Fibroblast of the aortic adventitia (primary cell): Measurements from ENCODE around the gene HOXA9. TPM values are rescaled to one million over a fixed set of nuclear protein-coding genes. Genes with fewer than 3 reads are reported as not detected.

ENCODE experiments used
- DNase-seq: peaks from one replicate; pipeline ENCODE4 v3.0.0-alpha.2; 2010; ENCODE audit warnings: low read depth
- H3K4me3 ChIP-seq: 2 replicates; pipeline ENCODE4 v1.5.1; 2011; ENCODE audit warnings: low read depth, mild to moderate bottlenecking, control low read depth, low read length, moderate library complexity
- CTCF ChIP-seq: IDR thresholded peaks from 2 replicates; pipeline ENCODE4 v1.5.1; 2011; ENCODE audit warnings: mild to moderate bottlenecking, low read length, control low read depth, inconsistent platforms; ENCODE audit not compliant: insufficient read depth
- total RNA-seq: library from RNA; depleted of rRNA; stranded (reverse); fragments of >200 nt; gene quantifications from 2 replicates; pipeline ENCODE4 v1.2.3, GENCODE V29; 2012; ENCODE audit warnings: low replicate concordance

HOXA9 gene
- total RNA-seq, 1 donor = not detected

GRCh38 chr7:27175626-27176523, 10.5 kb upstream of the HOXA9 start:
- no peak overlapping the region for H3K4me3 ChIP-seq
- TF ChIP-seq CTCF = no peak
- no peak for DNase-seq

GRCh38 chr7:27174874-27175625, 9.7 kb upstream of the HOXA9 start:
- H3K4me3 ChIP-seq = no peak overlapping the region
- no peak for DNase-seq
- no peak for TF ChIP-seq CTCF

- TF ChIP-seq CTCF = no peak
- DNase-seq = no peak
- no peak within 1 kb of the TSS for H3K4me3 ChIP-seq
Measured at GRCh38 chr7:27173956-27174873, 8.9 kb upstream of the HOXA9 start, which contains the start of gene HOXA10. Gene HOXA10 (minus strand): TSS chr7:27174320. CDS start chr7:27174306, 14 bp downstream.

GRCh38 chr7:27173511-27173955, 8.2 kb upstream of the HOXA9 start:
- DNase-seq = no peak
- TF ChIP-seq CTCF = no peak
- no peak overlapping the region for H3K4me3 ChIP-seq

GRCh38 chr7:27172823-27173510, 7.6 kb upstream of the HOXA9 start:
- no peak overlapping the region for H3K4me3 ChIP-seq
- no peak for DNase-seq
- no peak for TF ChIP-seq CTCF

- no peak for TF ChIP-seq CTCF
- H3K4me3 ChIP-seq = no peak overlapping the region
- no peak for DNase-seq
Measured at GRCh38 chr7:27172315-27172774, 7.0 kb upstream of the HOXA9 start.
